ENCODE results near the gene JADE2.

GRCh38 chr5:134517553-134517952, 7.9 kb upstream of the JADE2 start:
- TF ChIP-seq CEBPB (IDR thresholded peaks at IDR 0.05) (no peak), EGR1 (IDR thresholded peaks at IDR 0.05) (no peak), TCF12 (IDR thresholded peaks at IDR 0.05; ENCODE audit: low read depth) (no peak), YY1 (IDR thresholded peaks at IDR 0.05; ENCODE audit: low read depth) (no peak), MAX (IDR thresholded peaks at IDR 0.05) (no peak), EP300 (IDR thresholded peaks at IDR 0.05; ENCODE audit: borderline replicate concordance) (no peak), RAD21 (IDR thresholded peaks at IDR 0.05; ENCODE audit: low read depth) (no peak), REST (IDR thresholded peaks at IDR 0.05; ENCODE audit: low read depth) (no peak), TAF1 (IDR thresholded peaks at IDR 0.05; ENCODE audit: low read depth) (no peak)

Measured in Ishikawa (cell line).